BJ (cell line): ENCODE results near the gene CELF2. TPM values are rescaled to one million over a fixed set of nuclear protein-coding genes. Genes with fewer than 3 reads are reported as not detected.
A peak's percentile ranks its signal among the peaks of the same experiment; 100 is the strongest.

Source experiments
- CTCF ChIA-PET: fragments of 350-600 bp; formaldehyde crosslinking; extraction: SDS; loops from one replicate; lab custom pipeline; 2021; ENCODE audit warnings: antibody characterized with exemption, inconsistent platforms; lab: Yijun Ruan, JAX
- POLR2A ChIA-PET: fragments of 300-600 bp; sonication (Branson Sonifier 250); formaldehyde crosslinking; extraction: SDS; loops from one replicate; lab custom pipeline; 2021; ENCODE audit warnings: antibody characterized with exemption; lab: Charles Lee
- DNase-seq: peaks from one replicate; pipeline ENCODE4 v3.0.0-alpha.2; 2011; ENCODE audit warnings: low read depth
- H3K27me3 ChIP-seq: 2 replicates; pipeline ENCODE4 v1.6.0; 2011; ENCODE audit warnings: low read length; ENCODE audit not compliant: control insufficient read depth, insufficient read depth
- H3K36me3 ChIP-seq: 2 replicates; pipeline ENCODE4 v1.5.1; 2011; ENCODE audit warnings: low read length; ENCODE audit not compliant: control insufficient read depth, insufficient read depth
- H3K4me3 ChIP-seq: 2 replicates; pipeline ENCODE4 v1.5.1; 2011; ENCODE audit warnings: low read depth, mild to moderate bottlenecking, control low read depth, low read length
- CTCF ChIP-seq: IDR thresholded peaks from 2 replicates; pipeline ENCODE4 v1.5.1; 2011; ENCODE audit warnings: low read depth, mild to moderate bottlenecking, control low read depth, inconsistent platforms, low read length, moderate library complexity; ENCODE audit not compliant: insufficient read depth
- polyA plus RNA-seq: library from polyadenylated mRNA; depleted of rRNA; stranded (reverse); fragments of >200 nt; gene quantifications from 2 replicates; pipeline ENCODE4 v1.2.3, GENCODE V29; 2011

The CELF2 gene
- polyA plus RNA-seq, 1 experiment = 8.8 TPM

- ChIA-PET POLR2A (no interaction called here), CTCF (no interaction called here)
- no peak for DNase-seq
- H3K27me3 ChIP-seq = peaks cover 3% of the 10 kb centered on the region
- no peak overlapping the region for H3K4me3 ChIP-seq
- H3K36me3 ChIP-seq = no peaks in the 10 kb centered on the region
- TF ChIP-seq CTCF = no peak
Observed at GRCh38 chr10:11024596-11024995, 6.9 kb downstream of the CELF2 start.

GRCh38 chr10:11025978-11026377 lies 8.3 kb downstream of the CELF2 start:
- POLR2A ChIA-PET = no interaction called here
- Histone ChIP-seq H3K36me3 (no peaks in the 10 kb centered on the region), H3K4me3 (no peak overlapping the region), H3K27me3 (peaks cover 3% of the 10 kb centered on the region; the same call in 1 of the 2 replicates)
- CTCF ChIA-PET = interaction anchor here (1.6 kb wide), 1 partner anchor 11 kb away, joined by 7 read pairs; no protein-coding TSS in a partner anchor
- TF ChIP-seq CTCF = no peak
- DNase-seq = no peak

GRCh38 chr10:11026773-11027172 lies 9.1 kb downstream of the CELF2 start:
- ChIA-PET POLR2A (no interaction called here), CTCF (interaction anchor here (1.6 kb wide), 1 partner anchor 10 kb away, joined by 7 read pairs; no protein-coding TSS in a partner anchor)
- Histone ChIP-seq H3K36me3 (no peaks in the 10 kb centered on the region), H3K4me3 (no peak overlapping the region), H3K27me3 (no peaks in the 10 kb centered on the region)
- no peak for DNase-seq
- TF ChIP-seq CTCF = no peak

- no peak for TF ChIP-seq CTCF
- Histone ChIP-seq H3K4me3 (no peak overlapping the region), H3K27me3 (no peaks in the 10 kb centered on the region), H3K36me3 (no peaks in the 10 kb centered on the region)
- ChIA-PET CTCF (interaction anchor here (0.7 to 1.7 kb wide), 6 partner anchors 13 to 1692 kb away, joined by 3 to 10 read pairs (median 5); no protein-coding TSS in a partner anchor), POLR2A (no interaction called here)
- no peak for DNase-seq
Observed at GRCh38 chr10:11034762-11035161, 17.1 kb downstream of the CELF2 start.

GRCh38 chr10:11035301-11035991 lies 17.8 kb downstream of the CELF2 start:
- H3K36me3 ChIP-seq = no peaks in the 10 kb centered on the region
- ChIA-PET CTCF (interaction anchor here (0.6 to 2.7 kb wide), 18 partner anchors 9 to 1724 kb away, joined by 3 to 10 read pairs (median 3); no protein-coding TSS in a partner anchor), POLR2A (interaction anchor here (0.5 kb wide), 1 partner anchor 430 kb away, joined by 3 read pairs; no protein-coding TSS in a partner anchor)
- H3K4me3 ChIP-seq = no peak overlapping the region
- no peaks in the 10 kb centered on the region for H3K27me3 ChIP-seq
- DNase-seq = peak; percentile 17
- TF ChIP-seq CTCF = no peak
